CD4-positive, alpha-beta T cell (primary cell): ENCODE data around the gene MAP3K9. TPM values are rescaled to one million over a fixed set of nuclear protein-coding genes. Genes with fewer than 3 reads are reported as not detected.

Source experiments
- ATAC-seq: fragments of 200-7000 bp; cut with Tn5 transposase; one replicate; pipeline ENCODE4 v1.10.0; 2022; ENCODE audit warnings: mild to moderate bottlenecking; ENCODE audit not compliant: poor library complexity
- CTCF ChIA-PET: fragments of 350-600 bp; sonication (Branson Sonifier 250); formaldehyde crosslinking; loops from one replicate; lab custom pipeline; 2021; ENCODE audit warnings: antibody characterized with exemption, inconsistent platforms; lab: Charles Lee
- POLR2A ChIA-PET: fragments of 350-600 bp; sonication (Branson Sonifier 250); formaldehyde crosslinking; loops from one replicate; lab custom pipeline; 2021; ENCODE audit warnings: antibody characterized with exemption, inconsistent platforms; lab: Charles Lee
- DNase-seq, 14 experiments: peaks; one replicate each; pipeline ENCODE4 v3.0.0-alpha.2; 2013 to 2020; ENCODE audit warnings: mixed read lengths in 2 of 14
- H3K27ac ChIP-seq, 2 donors: one replicate each; pipeline versions ENCODE4 v1.5.1 to v1.7.0; 2013; ENCODE audit warnings: low read length in 2 of 2, low read depth in 1 of 2, mild to moderate bottlenecking in 1 of 2
- H3K27me3 ChIP-seq, 2 experiments: 1 replicate in 1 of 2; 2 replicates in 1 of 2; pipeline versions ENCODE4 v1.6.1 to v1.7.0; 2013; ENCODE audit warnings: low read length in 2 of 2, control low read depth in 1 of 2, mild to moderate bottlenecking in 1 of 2, moderate library complexity in 1 of 2; ENCODE audit not compliant: insufficient read depth in 2 of 2, control insufficient read depth in 1 of 2
- H3K36me3 ChIP-seq: one replicate; pipeline ENCODE4 v1.6.1; 2013; ENCODE audit warnings: low read length, control low read depth; ENCODE audit not compliant: insufficient read depth
- H3K4me1 ChIP-seq: one replicate; pipeline ENCODE4 v1.6.1; 2013; ENCODE audit warnings: low read length, control low read depth; ENCODE audit not compliant: insufficient read depth
- H3K4me3 ChIP-seq: one replicate; pipeline ENCODE4 v1.5.1; 2013; ENCODE audit warnings: mild to moderate bottlenecking, low read length, moderate library complexity
- H3K9me3 ChIP-seq, 2 experiments: 1 replicate in 1 of 2; 2 replicates in 1 of 2; pipeline versions ENCODE4 v1.6.1 to v1.7.0; 2013; ENCODE audit warnings: low read length in 2 of 2, mild to moderate bottlenecking in 2 of 2, control low read depth in 1 of 2, moderate library complexity in 1 of 2; ENCODE audit not compliant: control insufficient read depth in 1 of 2, insufficient read depth in 1 of 2
- H3K27ac Mint-ChIP-seq: one replicate; pipeline ENCODE4 v1.8.0; 2020; ENCODE audit warnings: mixed read lengths
- H3K27me3 Mint-ChIP-seq: one replicate; pipeline ENCODE4 v1.8.0; 2021; ENCODE audit warnings: mixed read lengths
- H3K36me3 Mint-ChIP-seq: one replicate; pipeline ENCODE4 v1.8.0; 2021; ENCODE audit warnings: low read depth, mixed read lengths
- H3K4me1 Mint-ChIP-seq: one replicate; pipeline ENCODE4 v1.8.0; 2021; ENCODE audit warnings: low read depth, mixed read lengths
- H3K4me3 Mint-ChIP-seq: one replicate; pipeline ENCODE4 v1.8.0; 2020; ENCODE audit warnings: mild to moderate bottlenecking, mixed read lengths
- H3K9me3 Mint-ChIP-seq: one replicate; pipeline ENCODE4 v1.8.0; 2020; ENCODE audit warnings: mixed read lengths
- CTCF ChIP-seq: fragments of 200-600 bp; IDR thresholded peaks from one replicate; pipeline ENCODE4 v1.8.0; 2022; ENCODE audit warnings: antibody characterized with exemption, mild to moderate bottlenecking
- intact Hi-C, 2 experiments: fragments of 100-400 bp; cut with DNase I in 1 of 2; cut with micrococcal nuclease in 1 of 2; formaldehyde crosslinking; loops; one replicate each; pipeline versions ENCODE4 v1.15.1 to v1.9.0; 2023 to 2025; cut with DNase I, micrococcal nuclease
- total RNA-seq, 174 experiments: library from RNA in 2 of 174; stranded (reverse) in 2 of 174; gene quantifications; one replicate each; pipeline ENCODE4 v1.2.3 and lab custom pipeline; 2021 to 2026

MAP3K9 gene
- total RNA-seq, 2 experiments from 2014 or later: 5.9 to 6.3 TPM

- CTCF ChIA-PET: interaction anchor here (0.5 kb wide), 1 partner anchor 141 kb away, joined by 4 read pairs; no protein-coding TSS in a partner anchor
- Mint-ChIP-seq H3K9me3 (no peaks in the 10 kb centered on the region), H3K4me1 (no peaks in the 10 kb centered on the region), H3K36me3 (no peaks in the 10 kb centered on the region), H3K27me3 (no peaks in the 10 kb centered on the region), H3K27ac (no peak overlapping the region), H3K4me3 (no peak overlapping the region)
- no peak for ATAC-seq
- intact Hi-C loops: no loop called here
- Histone ChIP-seq H3K4me3 (no peak overlapping the region), H3K36me3 (no peaks in the 10 kb centered on the region), H3K4me1 (no peaks in the 10 kb centered on the region), H3K9me3 (no peaks in the 10 kb centered on the region), H3K27ac (no peak overlapping the region), H3K27me3 (no peaks in the 10 kb centered on the region)
- POLR2A ChIA-PET: no interaction called here
- no peak for DNase-seq
- TF ChIP-seq CTCF: no peak
Observed at GRCh38 chr14:70770490-70770889, 38.8 kb downstream of the MAP3K9 start.

GRCh38 chr14:70759398-70759797 is 49.9 kb downstream of the MAP3K9 start:
- H3K36me3 ChIP-seq: peaks cover 3% of the 10 kb centered on the region
- no peaks in the 10 kb centered on the region for H3K27me3 Mint-ChIP-seq
- DNase-seq: no peak
- H3K9me3 ChIP-seq: no peaks in the 10 kb centered on the region
- POLR2A ChIA-PET: no interaction called here
- no peak overlapping the region for H3K4me3 Mint-ChIP-seq
- H3K9me3 Mint-ChIP-seq: no peaks in the 10 kb centered on the region
- no peaks in the 10 kb centered on the region for H3K4me1 Mint-ChIP-seq
- H3K4me3 ChIP-seq: no peak overlapping the region
- H3K27me3 ChIP-seq: no peaks in the 10 kb centered on the region
- no peaks in the 10 kb centered on the region for H3K4me1 ChIP-seq
- no peak overlapping the region for H3K27ac Mint-ChIP-seq
- intact Hi-C loops: no loop called here
- CTCF ChIA-PET: no interaction called here
- H3K36me3 Mint-ChIP-seq: peaks cover 41% of the 10 kb centered on the region
- no peak for TF ChIP-seq CTCF
- H3K27ac ChIP-seq: no peak overlapping the region
- no peak for ATAC-seq

- no peak overlapping the region for H3K27ac Mint-ChIP-seq
- Histone ChIP-seq H3K4me3 (no peak overlapping the region), H3K27me3 (no peaks in the 10 kb centered on the region), H3K27ac (no peak overlapping the region), H3K36me3 (peaks cover 8% of the 10 kb centered on the region), H3K9me3 (no peaks in the 10 kb centered on the region), H3K4me1 (no peaks in the 10 kb centered on the region)
- TF ChIP-seq CTCF: no peak
- H3K4me3 Mint-ChIP-seq: no peak overlapping the region
- DNase-seq (no peak), ATAC-seq (no peak)
- intact Hi-C loops: no loop called here
- H3K27me3 Mint-ChIP-seq: no peaks in the 10 kb centered on the region
- no peaks in the 10 kb centered on the region for H3K4me1 Mint-ChIP-seq
- no peaks in the 10 kb centered on the region for H3K9me3 Mint-ChIP-seq
- CTCF ChIA-PET: no interaction called here
- POLR2A ChIA-PET: no interaction called here
- peaks cover 43% of the 10 kb centered on the region for H3K36me3 Mint-ChIP-seq
Observed at GRCh38 chr14:70755655-70756054, 53.7 kb downstream of the MAP3K9 start.
